HCT116 (cell line): Measurements from ENCODE around the gene SGPP2. TPM values are rescaled to one million over a fixed set of nuclear protein-coding genes. Genes with fewer than 3 reads are reported as not detected.

Experiments used
- ATAC-seq: fragments of 200-7000 bp; cut with Tn5 transposase; 2 replicates; pipeline ENCODE4 v1.9.1; 2020; ENCODE audit warnings: mild to moderate bottlenecking, moderate library complexity
- BruUV-seq: library from RNA; stranded (reverse); fragments of 400-500 nt; replicated peaks from 2 replicates; lab custom pipeline; 2021; lab: Mats Ljungman, UMichigan
- CTCF ChIA-PET: fragments of 300-600 bp; sonication (Branson Sonifier 250); formaldehyde crosslinking; loops from one replicate; lab custom pipeline; 2021; ENCODE audit warnings: antibody characterized with exemption; lab: Charles Lee
- POLR2A ChIA-PET: fragments of 300-600, 350-600 bp; sonication (Branson Sonifier 250); formaldehyde crosslinking; loops from one replicate; lab custom pipeline; 2021; ENCODE audit warnings: antibody characterized with exemption; lab: Charles Lee
- RAD21 ChIA-PET, 2 experiments: fragments of 300-600 bp; sonication (Branson Sonifier 250); formaldehyde crosslinking; loops; one replicate each; lab custom pipeline; 2023; ENCODE audit warnings: low total read pairs in 2 of 2; ENCODE audit not compliant: uncharacterized antibody in 2 of 2, unreplicated experiment in 2 of 2, low non-redundant PET in 1 of 2; lab: Charles Lee
- DNase-seq: peaks from one replicate; pipeline ENCODE4 v3.0.0-alpha.2; 2010; ENCODE audit warnings: low read depth, low spot score
- H2AFZ ChIP-seq: fragments of 200-600 bp; shearing (Covaris generic), sonication (generic); 2 replicates; pipeline ENCODE4 v1.6.1; 2017; ENCODE audit warnings: low read depth, mixed run types, mixed read lengths, antibody characterized with exemption, low read length; ENCODE audit not compliant: poor library complexity, severe bottlenecking
- H3K27ac ChIP-seq: 2 replicates; pipeline ENCODE4 v1.5.1; 2012; ENCODE audit warnings: low read depth, low read length
- H3K27me3 ChIP-seq: fragments of 200-600 bp; sonication (generic); 2 replicates; pipeline ENCODE4 v1.6.1; 2016; ENCODE audit warnings: mixed run types, low read length, mixed read lengths; ENCODE audit not compliant: insufficient read depth
- H3K36me3 ChIP-seq, 2 experiments: fragments of 200-500 bp in 1 of 2; fragments of 200-600 bp in 1 of 2; sonication (Bioruptor generic) in 1 of 2; sonication (generic) in 1 of 2; 2 replicates each; pipeline versions ENCODE4 v1.5.1 to v1.6.1; 2014 to 2016; ENCODE audit warnings: low read length in 2 of 2, inconsistent platforms in 1 of 2, mixed read lengths in 1 of 2, mixed run types in 1 of 2; ENCODE audit not compliant: insufficient read depth in 2 of 2, control insufficient read depth in 1 of 2
- H3K4me1 ChIP-seq, 2 experiments: fragments of 200-600 bp in 1 of 2; sonication (generic) in 1 of 2; 2 replicates each; pipeline versions ENCODE4 v1.5.1 to v1.6.1; 2012 to 2017; ENCODE audit warnings: low read length in 2 of 2, inconsistent platforms in 1 of 2, mild to moderate bottlenecking in 1 of 2, mixed read lengths in 1 of 2, mixed run types in 1 of 2, moderate library complexity in 1 of 2; ENCODE audit not compliant: insufficient read depth in 2 of 2, control insufficient read depth in 1 of 2
- H3K4me2 ChIP-seq: fragments of 200-600 bp; sonication (generic); 2 replicates; pipeline ENCODE4 v1.6.1; 2017; ENCODE audit warnings: mixed run types, low read length, mixed read lengths
- H3K4me3 ChIP-seq, 2 experiments: fragments of 200-600 bp in 1 of 2; sonication (generic) in 1 of 2; replicated peaks in 1 of 2; 2 replicates each; pipeline ENCODE4 v1.5.1; 2011 to 2016; ENCODE audit warnings: low read length in 2 of 2, control low read depth in 1 of 2, low read depth in 1 of 2, mild to moderate bottlenecking in 1 of 2, mixed read lengths in 1 of 2, mixed run types in 1 of 2
- H3K79me2 ChIP-seq: fragments of 200-600 bp; sonication (generic); 2 replicates; pipeline ENCODE4 v1.6.1; 2017; ENCODE audit warnings: mild to moderate bottlenecking, mixed run types, low read length, moderate library complexity, mixed read lengths; ENCODE audit not compliant: insufficient read depth
- H3K9ac ChIP-seq: fragments of 200-600 bp; sonication (generic); 2 replicates; pipeline ENCODE4 v1.6.1; 2016; ENCODE audit warnings: low read length, mixed read lengths
- H3K9me2 ChIP-seq: fragments of 200-600 bp; sonication (generic), shearing (Covaris generic); 2 replicates; pipeline ENCODE4 v1.6.1; 2017; ENCODE audit warnings: mixed run types, mild to moderate bottlenecking, moderate library complexity; ENCODE audit not compliant: insufficient read depth
- H3K9me3 ChIP-seq, 2 experiments: fragments of 200-500 bp in 1 of 2; fragments of 200-600 bp in 1 of 2; sonication (Bioruptor generic) in 1 of 2; sonication (generic) in 1 of 2; 2 replicates each; pipeline ENCODE4 v1.6.1; 2014 to 2017; ENCODE audit warnings: low read length in 2 of 2, mixed read lengths in 2 of 2, inconsistent platforms in 1 of 2, low read depth in 1 of 2, mild to moderate bottlenecking in 1 of 2, mixed run types in 1 of 2, moderate library complexity in 1 of 2; ENCODE audit not compliant: control insufficient read depth in 1 of 2, insufficient read depth in 1 of 2
- H4K20me1 ChIP-seq: fragments of 200-600 bp; sonication (generic), shearing (Covaris generic); 2 replicates; pipeline ENCODE4 v1.6.1; 2017; ENCODE audit warnings: mixed run types, mild to moderate bottlenecking, moderate library complexity; ENCODE audit not compliant: insufficient read depth
- ATF3 ChIP-seq: IDR thresholded peaks from 2 replicates; pipeline ENCODE4 v1.6.1; 2012
- CBX3 ChIP-seq: IDR thresholded peaks from 2 replicates; pipeline ENCODE4 v1.6.1; 2012; ENCODE audit warnings: low read depth
- CTCF ChIP-seq, 3 experiments: fragments of 200-600 bp in 1 of 3; sonication (generic) in 1 of 3; IDR thresholded peaks in 2 of 3; conservative IDR thresholded peaks in 1 of 3; 2 replicates each; pipeline ENCODE4 v1.5.1; 2012 to 2017; ENCODE audit warnings: low read depth in 2 of 3, low read length in 2 of 3, antibody characterized with exemption in 1 of 3, borderline replicate concordance in 1 of 3, control low read depth in 1 of 3, mild to moderate bottlenecking in 1 of 3, mixed read lengths in 1 of 3, mixed run types in 1 of 3, moderate library complexity in 1 of 3; ENCODE audit not compliant: insufficient read depth in 1 of 3
- EGR1 ChIP-seq: IDR thresholded peaks from 2 replicates; pipeline ENCODE4 v1.6.1; 2012; ENCODE audit warnings: low read depth
- ELF1 ChIP-seq: IDR thresholded peaks from 2 replicates; pipeline ENCODE4 v1.6.1; 2012; ENCODE audit warnings: low read depth, borderline replicate concordance
- EZH2phosphoT487 ChIP-seq: fragments of 200-600 bp; IDR thresholded peaks from 2 replicates; pipeline ENCODE4 v1.6.1; 2018; ENCODE audit warnings: antibody characterized with exemption, borderline replicate concordance
- FOSL1 ChIP-seq: IDR thresholded peaks from 2 replicates; pipeline ENCODE4 v1.6.1; 2012; ENCODE audit warnings: low read depth
- JUND ChIP-seq: IDR thresholded peaks from 2 replicates; pipeline ENCODE4 v1.6.1; 2012
- MAX ChIP-seq: IDR thresholded peaks from 2 replicates; pipeline ENCODE4 v1.6.1; 2012
- POLR2A ChIP-seq: IDR thresholded peaks from 2 replicates; pipeline ENCODE4 v1.7.0; 2011; ENCODE audit warnings: borderline replicate concordance; ENCODE audit not compliant: insufficient read depth, insufficient read length; ENCODE audit errors: extremely low read depth
- POLR2AphosphoS5 ChIP-seq: IDR thresholded peaks from 2 replicates; pipeline ENCODE4 v1.6.1; 2011; ENCODE audit warnings: mild to moderate bottlenecking, low read depth, low read length, moderate library complexity
- RAD21 ChIP-seq: IDR thresholded peaks from 2 replicates; pipeline ENCODE4 v1.6.1; 2012; ENCODE audit warnings: low read depth, mild to moderate bottlenecking
- REST ChIP-seq: IDR thresholded peaks from 2 replicates; pipeline ENCODE4 v1.6.1; 2012; ENCODE audit warnings: low read depth
- SIN3A ChIP-seq: IDR thresholded peaks from 2 replicates; pipeline ENCODE4 v1.6.1; 2012; ENCODE audit warnings: low read depth
- SP1 ChIP-seq: IDR thresholded peaks from 2 replicates; pipeline ENCODE4 v1.6.1; 2012; ENCODE audit warnings: low read depth
- SRF ChIP-seq: IDR thresholded peaks from 2 replicates; pipeline ENCODE4 v1.6.1; 2012; ENCODE audit warnings: low read depth
- TCF7L2 ChIP-seq: IDR thresholded peaks from 2 replicates; pipeline ENCODE4 v1.7.0; 2011; ENCODE audit warnings: borderline replicate concordance, inconsistent platforms; ENCODE audit not compliant: insufficient read depth, insufficient read length; ENCODE audit errors: extremely low read depth
- YY1 ChIP-seq: IDR thresholded peaks from 2 replicates; pipeline ENCODE4 v1.6.1; 2011; ENCODE audit warnings: low read length, low read depth, moderate library complexity, mild to moderate bottlenecking; ENCODE audit not compliant: insufficient replicate concordance; ENCODE audit errors: extremely low read depth
- ZBTB33 ChIP-seq: IDR thresholded peaks from 2 replicates; pipeline ENCODE4 v1.6.1; 2011; ENCODE audit warnings: mild to moderate bottlenecking, low read length, moderate library complexity; ENCODE audit not compliant: insufficient replicate concordance; ENCODE audit errors: extremely low read depth
- ZFX ChIP-seq: fragments of 450-650 bp; IDR thresholded peaks from 2 replicates; pipeline ENCODE4 v1.6.1; 2017
- intact Hi-C: fragments of 100-400 bp; cut with micrococcal nuclease; formaldehyde crosslinking; loops from 2 replicates; pipeline ENCODE4 v1.10.0; 2022
- total RNA-seq: library from RNA; stranded (reverse); gene quantifications from one replicate; pipeline ENCODE4 v1.2.1, GENCODE V29; 2021; ENCODE audit not compliant: unreplicated experiment

The SGPP2 gene
- total RNA-seq, 1 experiment from 2014 or later, result 1.6 TPM

GRCh38 chr2:222563106-222563718 is 138.9 kb downstream of the SGPP2 start:
- no peak overlapping the region for H2AFZ ChIP-seq
- H4K20me1 ChIP-seq, result no peaks in the 10 kb centered on the region
- no peaks in the 10 kb centered on the region for H3K79me2 ChIP-seq
- H3K36me3 ChIP-seq, result peaks cover 0 to 6% of the 10 kb centered on the region in 2 experiments; a peak in 1 of 4 replicates
- H3K9ac ChIP-seq, result no peak overlapping the region
- no TSS peak for BruUV-seq
- H3K4me1 ChIP-seq, result no peaks in the 10 kb centered on the region
- H3K4me2 ChIP-seq, result no peak overlapping the region
- no peaks in the 10 kb centered on the region for H3K9me2 ChIP-seq
- no peaks in the 10 kb centered on the region for H3K9me3 ChIP-seq
- DNase-seq (no peak), ATAC-seq (no peak)
- POLR2A ChIA-PET, result no interaction called here
- RAD21 ChIA-PET, result no interaction called here
- intact Hi-C loops, result loop anchor here (5.0 kb wide), 2 partner anchors 506 to 526 kb away; no protein-coding TSS in a partner anchor
- H3K27me3 ChIP-seq, result no peaks in the 10 kb centered on the region
- TF ChIP-seq YY1 (no peak), SIN3A (no peak), CTCF (IDR thresholded peaks at IDR 0.05 in 2 of 3, conservative IDR thresholded peaks at IDR 0.05 in 1 of 3; ENCODE audit: borderline replicate concordance in 1 of 3, insufficient read depth in 1 of 3, low read depth in 2 of 3, low read length in 2 of 3) (no peak), CBX3 (no peak), POLR2A (no peak), POLR2AphosphoS5 (no peak), SRF (no peak), EGR1 (no peak), SP1 (no peak), REST (no peak), TCF7L2 (no peak), FOSL1 (no peak), JUND (no peak), ZBTB33 (no peak), ZFX (no peak), ATF3 (no peak), MAX (no peak), ELF1 (no peak), EZH2phosphoT487 (no peak), RAD21 (no peak)
- no peak overlapping the region for H3K27ac ChIP-seq
- no peak overlapping the region for H3K4me3 ChIP-seq
- CTCF ChIA-PET, result no interaction called here
